ENCODE data around the gene SOX2. TPM values are rescaled to one million over a fixed set of nuclear protein-coding genes. Genes with fewer than 3 reads are reported as not detected.

Gene SOX2
- total RNA-seq, 1 experiment from 2014 or later = 189 TPM

- TF ChIP-seq, protein P1, sequence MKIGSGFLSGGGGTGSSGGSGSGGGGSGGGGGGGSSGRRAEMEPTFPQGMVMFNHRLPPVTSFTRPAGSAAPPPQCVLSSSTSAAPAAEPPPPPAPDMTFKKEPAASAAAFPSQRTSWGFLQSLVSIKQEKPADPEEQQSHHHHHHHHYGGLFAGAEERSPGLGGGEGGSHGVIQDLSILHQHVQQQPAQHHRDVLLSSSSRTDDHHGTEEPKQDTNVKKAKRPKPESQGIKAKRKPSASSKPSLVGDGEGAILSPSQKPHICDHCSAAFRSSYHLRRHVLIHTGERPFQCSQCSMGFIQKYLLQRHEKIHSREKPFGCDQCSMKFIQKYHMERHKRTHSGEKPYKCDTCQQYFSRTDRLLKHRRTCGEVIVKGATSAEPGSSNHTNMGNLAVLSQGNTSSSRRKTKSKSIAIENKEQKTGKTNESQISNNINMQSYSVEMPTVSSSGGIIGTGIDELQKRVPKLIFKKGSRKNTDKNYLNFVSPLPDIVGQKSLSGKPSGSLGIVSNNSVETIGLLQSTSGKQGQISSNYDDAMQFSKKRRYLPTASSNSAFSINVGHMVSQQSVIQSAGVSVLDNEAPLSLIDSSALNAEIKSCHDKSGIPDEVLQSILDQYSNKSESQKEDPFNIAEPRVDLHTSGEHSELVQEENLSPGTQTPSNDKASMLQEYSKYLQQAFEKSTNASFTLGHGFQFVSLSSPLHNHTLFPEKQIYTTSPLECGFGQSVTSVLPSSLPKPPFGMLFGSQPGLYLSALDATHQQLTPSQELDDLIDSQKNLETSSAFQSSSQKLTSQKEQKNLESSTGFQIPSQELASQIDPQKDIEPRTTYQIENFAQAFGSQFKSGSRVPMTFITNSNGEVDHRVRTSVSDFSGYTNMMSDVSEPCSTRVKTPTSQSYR (CRISPR knock-in tag; IDR thresholded peaks at IDR 0.05) = no peak
- TF ChIP-seq SP1 (CRISPR knock-in tag; conservative IDR thresholded peaks at IDR 0.05) = no peak
- TF ChIP-seq CBFB (CRISPR knock-in tag; IDR thresholded peaks at IDR 0.05; ENCODE audit: low read depth) = no peak
- TF ChIP-seq NFE2L1 (CRISPR knock-in tag; IDR thresholded peaks at IDR 0.05) = no peak; the same call in 1 of the 2 replicates
- no peak for TF ChIP-seq ZNF671 (CRISPR knock-in tag; IDR thresholded peaks at IDR 0.05)
- peak; percentile 83 for TF ChIP-seq FOXP1 (CRISPR knock-in tag; IDR thresholded peaks at IDR 0.05; ENCODE audit: borderline replicate concordance)
- no peak; the same call in 1 of the 2 replicates for TF ChIP-seq KAT7 (CRISPR knock-in tag; IDR thresholded peaks at IDR 0.05; ENCODE audit: borderline replicate concordance)
- TF ChIP-seq ZBTB43 (CRISPR knock-in tag; IDR thresholded peaks at IDR 0.05) = 0 out of 2 replicates have a peak, but pooled peaks have one; percentile 69
- no peak for TF ChIP-seq GTF2I (CRISPR knock-in tag; conservative IDR thresholded peaks at IDR 0.05)
- TF ChIP-seq MXD4 (CRISPR knock-in tag; IDR thresholded peaks at IDR 0.05; ENCODE audit: borderline replicate concordance) = no peak
- TF ChIP-seq, protein P2, sequence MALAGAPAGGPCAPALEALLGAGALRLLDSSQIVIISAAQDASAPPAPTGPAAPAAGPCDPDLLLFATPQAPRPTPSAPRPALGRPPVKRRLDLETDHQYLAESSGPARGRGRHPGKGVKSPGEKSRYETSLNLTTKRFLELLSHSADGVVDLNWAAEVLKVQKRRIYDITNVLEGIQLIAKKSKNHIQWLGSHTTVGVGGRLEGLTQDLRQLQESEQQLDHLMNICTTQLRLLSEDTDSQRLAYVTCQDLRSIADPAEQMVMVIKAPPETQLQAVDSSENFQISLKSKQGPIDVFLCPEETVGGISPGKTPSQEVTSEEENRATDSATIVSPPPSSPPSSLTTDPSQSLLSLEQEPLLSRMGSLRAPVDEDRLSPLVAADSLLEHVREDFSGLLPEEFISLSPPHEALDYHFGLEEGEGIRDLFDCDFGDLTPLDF (CRISPR knock-in tag; IDR thresholded peaks at IDR 0.05) = no peak
- no peak for TF ChIP-seq JAZF1 (CRISPR knock-in tag; IDR thresholded peaks at IDR 0.05)
- 0 out of 2 replicates have a peak, but pooled peaks have one; percentile 59 for TF ChIP-seq SMAD4 (CRISPR knock-in tag; IDR thresholded peaks at IDR 0.05)
- TF ChIP-seq ZNF138 (CRISPR knock-in tag; conservative IDR thresholded peaks at IDR 0.05) = no peak
- no peak for TF ChIP-seq PRDM15 (CRISPR knock-in tag; IDR thresholded peaks at IDR 0.05)
- peak; percentile 78 for TF ChIP-seq JUN (CRISPR knock-in tag; IDR thresholded peaks at IDR 0.05)
Observed at GRCh38 chr3:181712553-181713279, 991 bp downstream of the SOX2 start (continued).

DNA sequence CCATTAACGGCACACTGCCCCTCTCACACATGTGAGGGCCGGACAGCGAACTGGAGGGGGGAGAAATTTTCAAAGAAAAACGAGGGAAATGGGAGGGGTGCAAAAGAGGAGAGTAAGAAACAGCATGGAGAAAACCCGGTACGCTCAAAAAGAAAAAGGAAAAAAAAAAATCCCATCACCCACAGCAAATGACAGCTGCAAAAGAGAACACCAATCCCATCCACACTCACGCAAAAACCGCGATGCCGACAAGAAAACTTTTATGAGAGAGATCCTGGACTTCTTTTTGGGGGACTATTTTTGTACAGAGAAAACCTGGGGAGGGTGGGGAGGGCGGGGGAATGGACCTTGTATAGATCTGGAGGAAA is 1.5 kb downstream of the SOX2 start:
- H3K36me3 Mint-ChIP-seq = peaks cover 37% of the 10 kb centered on the region
- TF ChIP-seq ZNF138 (CRISPR knock-in tag; conservative IDR thresholded peaks at IDR 0.05) = no peak
- TF ChIP-seq FOXJ3 (CRISPR knock-in tag; IDR thresholded peaks at IDR 0.05; ENCODE audit: borderline replicate concordance) = no peak
- no peak for TF ChIP-seq FOXP1 (CRISPR knock-in tag; IDR thresholded peaks at IDR 0.05; ENCODE audit: borderline replicate concordance)
- no peak; the same call in 1 of the 2 replicates for TF ChIP-seq JUN (CRISPR knock-in tag; IDR thresholded peaks at IDR 0.05)
- TF ChIP-seq PRRX2 (CRISPR knock-in tag; IDR thresholded peaks at IDR 0.05) = no peak
- TF ChIP-seq SMAD4 (CRISPR knock-in tag; IDR thresholded peaks at IDR 0.05) = no peak
- no peak for TF ChIP-seq AFF4 (CRISPR knock-in tag; IDR thresholded peaks at IDR 0.05; ENCODE audit: borderline replicate concordance)
- no peak overlapping the region; the same call in 1 of the 2 replicates for H3K4me3 Mint-ChIP-seq
- ATAC-seq (no peak), DNase-seq (ENCODE audit: low spot score) (no peak)
- peaks cover 35% of the 10 kb centered on the region for H3K4me1 Mint-ChIP-seq
- ChIA-PET CTCF (interaction anchor here (1.0 to 1.1 kb wide), 2 partner anchors 11 to 182 kb away, joined by 3 read pairs; no protein-coding TSS in a partner anchor), POLR2A (interaction anchor here (0.6 to 1.7 kb wide), 4 partner anchors 16 to 801 kb away, joined by 3 to 6 read pairs (median 4); partner anchors contain the start of gene FXR1)
- H3K9me3 Mint-ChIP-seq = no peaks in the 10 kb centered on the region
- H3K27ac Mint-ChIP-seq = peak overlapping the region; percentile 98
- peaks cover 4% of the 10 kb centered on the region; the same call in 1 of the 2 replicates for H3K27me3 Mint-ChIP-seq (ENCODE audit: low read depth)

Measured in WTC11 (cell line).